LHCN-M2 (cell line): ENCODE data around the gene KIF21A. TPM values are rescaled to one million over a fixed set of nuclear protein-coding genes. Genes with fewer than 3 reads are reported as not detected.

Experiments used
- DNase-seq: peaks from one replicate; pipeline ENCODE4 v3.0.0-alpha.2; 2012; ENCODE audit warnings: low read depth
- total RNA-seq: library from RNA; depleted of rRNA; stranded (reverse); fragments of >200 nt; gene quantifications from 2 replicates; pipeline ENCODE4 v1.2.3, GENCODE V29; 2014; rRNA removed

The KIF21A gene
- total RNA-seq, 1 experiment from 2014 or later: 2.7 TPM

DNA sequence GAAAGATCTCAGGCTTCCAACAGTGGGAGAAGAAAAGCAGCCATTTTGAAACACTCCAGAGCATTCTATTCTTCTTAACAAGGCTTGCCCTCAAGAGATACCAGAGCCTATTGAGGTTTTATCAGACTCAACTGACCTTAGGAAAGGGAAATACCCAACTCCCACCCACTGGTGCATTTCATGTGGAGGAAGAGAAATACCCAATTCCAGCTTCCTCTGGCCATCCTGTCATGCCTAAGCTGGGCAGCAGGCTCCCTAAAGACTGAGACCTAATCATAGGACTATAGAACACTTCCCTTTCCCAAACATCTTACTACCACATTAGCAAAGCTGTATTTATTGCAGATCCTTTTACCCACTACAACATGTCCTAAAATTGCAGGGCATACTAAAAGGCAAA, 164.5 kb downstream of the KIF21A start:
- no peak for DNase-seq

DNA sequence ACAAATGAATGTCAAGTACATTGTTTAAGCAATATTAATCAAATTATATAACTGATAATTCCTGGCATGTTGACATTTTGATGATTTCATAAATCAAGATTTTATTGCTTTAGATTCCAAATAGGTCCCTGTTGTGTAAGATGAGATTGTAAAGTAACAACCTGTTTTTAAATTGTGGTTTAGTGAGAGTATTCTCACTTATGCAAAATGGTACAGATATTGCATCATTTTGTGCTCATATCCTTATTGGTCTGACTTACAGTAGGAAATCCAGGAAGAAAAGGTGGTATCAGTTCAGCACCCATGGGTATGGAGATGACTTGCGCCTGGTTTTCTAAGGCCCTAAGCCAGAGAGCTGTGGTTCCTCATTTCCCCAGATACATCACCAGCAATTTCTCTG, 165.5 kb downstream of the KIF21A start:
- DNase-seq: no peak

GRCh38 chr12:39275846-39276245, 167.1 kb downstream of the KIF21A start:
- DNase-seq: no peak

DNA sequence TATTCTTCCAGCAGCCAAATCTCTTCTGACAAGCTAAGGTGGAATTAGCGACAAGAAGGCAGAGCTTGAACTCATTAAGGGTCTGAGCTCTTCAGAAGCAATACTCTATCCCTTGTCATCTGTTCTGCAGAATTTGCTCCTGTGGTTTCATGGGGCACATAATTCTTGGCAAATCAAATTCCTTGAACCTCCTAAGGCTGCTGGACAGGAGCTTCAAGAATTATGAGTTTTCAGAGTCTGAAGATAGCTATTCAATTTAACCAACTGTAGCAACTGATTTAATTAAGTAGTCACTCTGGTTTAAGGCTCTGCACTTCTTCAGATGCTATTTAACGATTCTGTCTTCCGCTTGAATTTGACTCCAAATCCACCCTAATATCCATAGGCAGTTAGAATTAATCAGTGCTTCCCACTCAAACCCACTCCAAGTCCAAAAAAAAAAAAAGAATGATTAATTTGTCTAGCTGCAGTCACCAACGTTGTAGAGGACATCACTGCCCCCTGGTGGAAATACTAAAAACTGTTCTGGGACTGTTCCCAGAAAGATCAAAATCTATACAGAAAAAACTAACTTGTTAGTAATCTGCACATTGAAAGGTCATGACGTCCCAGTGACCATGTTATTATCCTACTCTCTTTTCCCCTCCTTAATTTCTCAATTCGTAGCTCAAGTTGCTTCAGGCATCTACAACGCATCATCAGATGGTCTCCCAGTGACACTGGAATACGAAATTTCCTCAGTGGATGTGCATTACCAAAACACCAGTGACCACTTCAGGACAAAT, 169.9 kb downstream of the KIF21A start:
- DNase-seq: peak; percentile 9

DNA sequence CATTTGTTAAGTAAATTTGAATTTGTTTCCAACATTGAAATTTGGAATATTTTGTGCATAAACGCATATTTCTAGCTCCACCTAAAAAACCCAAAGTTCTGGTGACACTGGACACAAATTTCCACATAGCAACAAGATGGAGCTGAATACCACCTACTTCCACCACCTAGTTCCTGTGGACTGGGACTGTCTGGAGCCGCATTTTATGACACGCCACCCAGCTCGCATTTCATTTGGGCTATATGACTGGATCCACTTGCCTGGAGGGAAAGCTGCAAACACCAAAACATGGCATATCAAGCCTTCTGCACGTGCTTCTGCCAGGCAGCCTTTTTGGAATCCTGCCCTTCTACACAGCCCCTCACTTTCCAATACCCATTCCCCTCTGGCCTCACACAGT, 173.4 kb downstream of the KIF21A start:
- no peak for DNase-seq

DNA sequence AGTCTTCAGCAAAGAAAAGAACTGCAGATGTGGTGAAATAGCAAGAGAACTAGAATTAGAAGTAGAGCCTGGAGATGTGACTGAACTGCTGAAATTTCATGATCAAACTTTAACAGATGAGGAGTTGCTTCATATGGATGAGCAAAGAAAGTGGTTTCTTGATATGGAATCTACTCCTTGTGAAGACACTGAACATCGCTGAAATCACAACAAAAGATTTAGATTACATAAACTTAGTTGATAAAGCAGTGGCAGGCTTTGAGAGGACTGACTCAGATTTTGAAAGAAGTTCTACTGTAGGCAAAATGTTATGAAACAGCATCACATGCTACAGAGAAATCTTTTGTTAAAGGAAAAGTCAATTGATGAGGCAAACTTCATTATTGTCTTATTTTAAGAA, 175.0 kb downstream of the KIF21A start:
- DNase-seq: no peak

DNA sequence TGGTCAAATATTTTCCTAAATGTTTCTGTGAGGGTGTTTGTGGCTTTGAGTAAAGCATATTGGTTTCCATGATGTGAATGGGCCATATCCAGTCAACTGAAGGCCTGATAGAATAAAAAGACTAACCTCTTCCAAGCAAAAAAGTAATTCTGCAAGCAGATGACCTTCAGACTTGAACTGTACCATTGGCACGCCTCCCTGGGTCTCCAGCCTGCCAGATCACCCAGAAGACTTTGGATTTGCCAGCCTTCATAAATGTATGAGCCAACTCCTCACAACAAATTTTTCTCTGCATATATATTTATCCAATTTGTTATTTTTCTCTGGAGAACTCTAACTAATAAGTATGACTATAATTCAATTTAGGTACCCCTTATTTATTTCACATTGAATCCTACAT, 190.3 kb downstream of the KIF21A start:
- no peak for DNase-seq

Other genes with a start within 250 kb of the KIF21A start
- gene ABCD2, start 176.7 kb upstream of the KIF21A start, total RNA-seq: 0.06 and 0.40 TPM in 2 replicates